Suprapubic skin (tissue), 4 donors: Measurements from ENCODE around the gene PHKB. TPM values are rescaled to one million over a fixed set of nuclear protein-coding genes. Genes with fewer than 3 reads are reported as not detected.

Source experiments
- DNase-seq, 2 donors: peaks; one replicate each; pipeline ENCODE4 v3.0.0-alpha.2; 2019; ENCODE audit warnings: low spot score in 2 of 2
- H3K27ac ChIP-seq: fragments of 200-600 bp; sonication (generic); one replicate; pipeline ENCODE4 v1.5.1; 2019
- H3K27me3 ChIP-seq: fragments of 200-600 bp; sonication (generic); one replicate; pipeline ENCODE4 v1.5.1; 2019
- H3K36me3 ChIP-seq: fragments of 200-600 bp; sonication (generic); one replicate; pipeline ENCODE4 v1.5.1; 2019
- H3K4me1 ChIP-seq: fragments of 200-600 bp; sonication (generic); one replicate; pipeline ENCODE4 v1.5.1; 2019
- H3K4me3 ChIP-seq: fragments of 200-600 bp; sonication (generic); one replicate; pipeline ENCODE4 v1.5.1; 2019; ENCODE audit warnings: mild to moderate bottlenecking
- H3K9me3 ChIP-seq: fragments of 200-600 bp; sonication (generic); one replicate; pipeline ENCODE4 v1.5.1; 2019
- EP300 ChIP-seq: sonication (generic); formaldehyde crosslinking; IDR thresholded peaks from one replicate; pipeline ENCODE4 v1.6.1; 2017; ENCODE audit warnings: antibody characterized with exemption
- POLR2A ChIP-seq, 2 donors: fragments of 450-650 bp; IDR thresholded peaks; one replicate each; pipeline ENCODE4 v1.6.1; 2017; ENCODE audit warnings: antibody characterized with exemption in 2 of 2, mild to moderate bottlenecking in 2 of 2, moderate library complexity in 2 of 2
- POLR2AphosphoS5 ChIP-seq, 3 donors: sonication (generic); formaldehyde crosslinking; IDR thresholded peaks; one replicate each; pipeline ENCODE4 v1.6.1; 2017; ENCODE audit warnings: antibody characterized with exemption in 3 of 3
- WGBS: methylation state at CpG from one replicate; pipeline ENCODE4 v1.1.5; 2018; 5-methylcytosine and 5-hydroxymethylcytosine counted together
- total RNA-seq, 4 donors: library from RNA; depleted of rRNA; stranded (reverse); fragments of >200 nt; gene quantifications; one replicate each; pipeline ENCODE4 v1.1.0, GENCODE V29; 2016
- TF ChIP-seq, protein P1 (sequence below), 2 donors: fragments of 200-600 bp in 1 of 2; fragments of 450-650 bp in 1 of 2; sonication (generic) in 1 of 2; IDR thresholded peaks; one replicate each; pipeline ENCODE4 v1.5.1; 2016 to 2019; ENCODE audit warnings: antibody characterized with exemption in 2 of 2, mild to moderate bottlenecking in 1 of 2, moderate library complexity in 1 of 2

The PHKB gene
- total RNA-seq, 4 donors from 2014 or later, result 28.7 to 92.9 (median 43.1) TPM

DNA sequence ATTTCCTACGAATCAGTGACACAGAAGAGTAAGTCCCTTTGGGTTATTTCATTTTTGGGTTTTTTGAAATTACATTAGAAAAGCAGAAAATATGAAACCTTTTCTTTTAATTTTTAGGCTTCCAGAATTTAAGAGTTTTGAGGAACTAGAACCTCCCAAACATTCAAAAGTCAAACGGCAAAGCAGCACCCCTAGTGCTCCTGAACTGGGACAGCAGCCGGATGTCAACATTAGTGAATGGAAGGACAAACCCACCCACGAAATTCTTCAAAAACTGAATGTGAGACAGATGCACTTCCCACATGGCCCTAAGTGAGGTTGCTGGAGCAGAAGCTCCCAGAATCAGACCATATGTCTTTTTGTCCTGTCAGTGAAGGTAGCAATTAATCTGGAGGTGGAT, 199.4 kb downstream of the PHKB start:
- no peak for DNase-seq
- H3K27ac ChIP-seq, result no peak overlapping the region
- no peaks in the 10 kb centered on the region for H3K9me3 ChIP-seq
- TF ChIP-seq POLR2A (IDR thresholded peaks at IDR 0.05) (no peak), POLR2AphosphoS5 (IDR thresholded peaks at IDR 0.05) (no peak), EP300 (no peak)
- TF ChIP-seq, protein P1, sequence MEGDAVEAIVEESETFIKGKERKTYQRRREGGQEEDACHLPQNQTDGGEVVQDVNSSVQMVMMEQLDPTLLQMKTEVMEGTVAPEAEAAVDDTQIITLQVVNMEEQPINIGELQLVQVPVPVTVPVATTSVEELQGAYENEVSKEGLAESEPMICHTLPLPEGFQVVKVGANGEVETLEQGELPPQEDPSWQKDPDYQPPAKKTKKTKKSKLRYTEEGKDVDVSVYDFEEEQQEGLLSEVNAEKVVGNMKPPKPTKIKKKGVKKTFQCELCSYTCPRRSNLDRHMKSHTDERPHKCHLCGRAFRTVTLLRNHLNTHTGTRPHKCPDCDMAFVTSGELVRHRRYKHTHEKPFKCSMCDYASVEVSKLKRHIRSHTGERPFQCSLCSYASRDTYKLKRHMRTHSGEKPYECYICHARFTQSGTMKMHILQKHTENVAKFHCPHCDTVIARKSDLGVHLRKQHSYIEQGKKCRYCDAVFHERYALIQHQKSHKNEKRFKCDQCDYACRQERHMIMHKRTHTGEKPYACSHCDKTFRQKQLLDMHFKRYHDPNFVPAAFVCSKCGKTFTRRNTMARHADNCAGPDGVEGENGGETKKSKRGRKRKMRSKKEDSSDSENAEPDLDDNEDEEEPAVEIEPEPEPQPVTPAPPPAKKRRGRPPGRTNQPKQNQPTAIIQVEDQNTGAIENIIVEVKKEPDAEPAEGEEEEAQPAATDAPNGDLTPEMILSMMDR (IDR thresholded peaks at IDR 0.05), result no peak
- H3K4me1 ChIP-seq, result no peaks in the 10 kb centered on the region
- H3K27me3 ChIP-seq, result no peaks in the 10 kb centered on the region
- no peak overlapping the region for H3K4me3 ChIP-seq
- peaks cover 25% of the 10 kb centered on the region for H3K36me3 ChIP-seq
- 85% methylated on average over 4 of the region's 4 CpGs for WGBS

GRCh38 chr16:47664653-47665325, 203.7 kb downstream of the PHKB start:
- no peak overlapping the region for H3K4me3 ChIP-seq
- TF ChIP-seq POLR2A (IDR thresholded peaks at IDR 0.05) (no peak), POLR2AphosphoS5 (IDR thresholded peaks at IDR 0.05) (no peak), EP300 (no peak)
- TF ChIP-seq, protein P1 (IDR thresholded peaks at IDR 0.05), result no peak
- H3K27me3 ChIP-seq, result no peaks in the 10 kb centered on the region
- H3K27ac ChIP-seq, result no peak overlapping the region
- peaks cover 41% of the 10 kb centered on the region for H3K36me3 ChIP-seq
- no peaks in the 10 kb centered on the region for H3K4me1 ChIP-seq
- DNase-seq, result no peak
- no peaks in the 10 kb centered on the region for H3K9me3 ChIP-seq
- WGBS, result 63% methylated on average over 4 of the region's 4 CpGs

GRCh38 chr16:47666434-47666833, 205.3 kb downstream of the PHKB start:
- 91% methylated on average over 3 of the region's 3 CpGs for WGBS

GRCh38 chr16:47667956-47668355, 206.8 kb downstream of the PHKB start:
- WGBS, result 96% methylated on average over 6 of the region's 6 CpGs
- Histone ChIP-seq H3K36me3 (peaks cover 26% of the 10 kb centered on the region), H3K4me1 (no peaks in the 10 kb centered on the region), H3K27me3 (no peaks in the 10 kb centered on the region), H3K27ac (no peak overlapping the region), H3K9me3 (no peaks in the 10 kb centered on the region), H3K4me3 (no peak overlapping the region)
- TF ChIP-seq EP300 (no peak), POLR2A (IDR thresholded peaks at IDR 0.05) (no peak), POLR2AphosphoS5 (IDR thresholded peaks at IDR 0.05) (no peak)
- TF ChIP-seq, protein P1 (IDR thresholded peaks at IDR 0.05), result no peak
- DNase-seq, result no peak

More at GRCh38 chr16:47666434-47666833, 205.3 kb downstream of the PHKB start:
- Histone ChIP-seq H3K27me3 (no peaks in the 10 kb centered on the region), H3K27ac (no peak overlapping the region), H3K36me3 (peaks cover 31% of the 10 kb centered on the region), H3K9me3 (no peaks in the 10 kb centered on the region), H3K4me3 (no peak overlapping the region), H3K4me1 (no peaks in the 10 kb centered on the region)
- no peak for DNase-seq
- no peak for TF ChIP-seq POLR2A (IDR thresholded peaks at IDR 0.05)
- TF ChIP-seq POLR2AphosphoS5 (IDR thresholded peaks at IDR 0.05), result no peak
- no peak for TF ChIP-seq EP300
- TF ChIP-seq, protein P1 (IDR thresholded peaks at IDR 0.05), result no peak

DNA sequence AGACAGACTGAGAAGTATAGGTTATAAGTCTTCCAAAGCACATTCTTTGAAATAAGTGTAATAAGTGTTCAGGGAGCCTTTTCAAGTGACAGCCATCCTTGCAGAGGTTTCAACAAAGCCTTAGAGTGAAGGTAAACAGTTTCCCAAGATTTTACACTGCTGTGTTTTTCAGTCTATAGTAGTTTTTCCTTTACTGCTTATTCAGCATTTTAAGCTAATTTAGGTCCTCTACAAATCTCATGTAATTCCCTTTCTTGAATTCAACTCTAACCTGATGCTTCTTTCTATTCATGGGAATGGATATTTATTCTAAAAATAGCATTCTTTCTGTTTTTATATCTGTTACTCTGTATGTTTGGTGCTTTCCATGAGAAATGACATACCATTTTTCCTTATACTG, 211.3 kb downstream of the PHKB start:
- Histone ChIP-seq H3K27ac (no peak overlapping the region), H3K27me3 (no peaks in the 10 kb centered on the region), H3K4me3 (no peak overlapping the region), H3K9me3 (no peaks in the 10 kb centered on the region), H3K36me3 (peaks cover 55% of the 10 kb centered on the region), H3K4me1 (no peaks in the 10 kb centered on the region)
- DNase-seq, result no peak
- TF ChIP-seq, protein P1 (IDR thresholded peaks at IDR 0.05), result no peak
- TF ChIP-seq EP300 (no peak), POLR2AphosphoS5 (IDR thresholded peaks at IDR 0.05) (no peak), POLR2A (IDR thresholded peaks at IDR 0.05) (no peak)
